ENCODE measurements around the gene ARL14. TPM values are rescaled to one million over a fixed set of nuclear protein-coding genes. Genes with fewer than 3 reads are reported as not detected.

Gene ARL14
- total RNA-seq, 4 donors from 2014 or later, result not detected

DNA sequence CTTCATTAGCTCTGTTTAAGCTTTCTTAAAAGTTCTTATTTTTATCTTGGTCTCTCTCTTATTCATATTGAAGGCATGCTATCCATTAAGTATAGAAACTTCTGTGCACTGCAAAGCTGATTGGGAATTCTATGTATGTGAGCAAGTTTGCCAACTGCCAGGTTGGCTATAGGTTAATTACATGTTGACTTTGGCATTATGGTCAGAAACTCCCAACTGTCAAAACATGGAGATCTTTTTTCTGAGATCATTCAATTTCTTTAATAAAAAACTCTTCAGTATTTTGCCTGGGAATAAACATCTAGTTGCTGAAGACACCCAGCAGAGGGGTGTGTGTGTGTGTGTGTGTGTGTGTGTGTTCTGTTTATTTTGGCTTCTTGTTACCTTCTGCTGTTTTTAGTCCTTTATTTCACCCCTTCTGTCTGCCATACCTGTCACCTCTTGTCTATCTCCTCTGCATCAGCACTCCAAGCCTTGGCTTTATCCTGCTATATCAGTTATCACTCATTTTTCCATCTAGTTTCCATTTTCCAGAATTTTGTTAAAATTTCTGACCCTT lies 1.3 kb upstream of the ARL14 start:
- Histone ChIP-seq H3K4me1 (no peaks in the 10 kb centered on the region), H3K9me3 (no peaks in the 10 kb centered on the region), H3K4me3 (no peak overlapping the region), H3K36me3 (no peaks in the 10 kb centered on the region), H3K27ac (no peak overlapping the region), H3K27me3 (no peaks in the 10 kb centered on the region)
- TF ChIP-seq EP300 (IDR thresholded peaks at IDR 0.05), result no peak
- no peak for TF ChIP-seq POLR2AphosphoS5 (IDR thresholded peaks at IDR 0.05)
- TF ChIP-seq, protein P1, sequence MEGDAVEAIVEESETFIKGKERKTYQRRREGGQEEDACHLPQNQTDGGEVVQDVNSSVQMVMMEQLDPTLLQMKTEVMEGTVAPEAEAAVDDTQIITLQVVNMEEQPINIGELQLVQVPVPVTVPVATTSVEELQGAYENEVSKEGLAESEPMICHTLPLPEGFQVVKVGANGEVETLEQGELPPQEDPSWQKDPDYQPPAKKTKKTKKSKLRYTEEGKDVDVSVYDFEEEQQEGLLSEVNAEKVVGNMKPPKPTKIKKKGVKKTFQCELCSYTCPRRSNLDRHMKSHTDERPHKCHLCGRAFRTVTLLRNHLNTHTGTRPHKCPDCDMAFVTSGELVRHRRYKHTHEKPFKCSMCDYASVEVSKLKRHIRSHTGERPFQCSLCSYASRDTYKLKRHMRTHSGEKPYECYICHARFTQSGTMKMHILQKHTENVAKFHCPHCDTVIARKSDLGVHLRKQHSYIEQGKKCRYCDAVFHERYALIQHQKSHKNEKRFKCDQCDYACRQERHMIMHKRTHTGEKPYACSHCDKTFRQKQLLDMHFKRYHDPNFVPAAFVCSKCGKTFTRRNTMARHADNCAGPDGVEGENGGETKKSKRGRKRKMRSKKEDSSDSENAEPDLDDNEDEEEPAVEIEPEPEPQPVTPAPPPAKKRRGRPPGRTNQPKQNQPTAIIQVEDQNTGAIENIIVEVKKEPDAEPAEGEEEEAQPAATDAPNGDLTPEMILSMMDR (IDR thresholded peaks at IDR 0.05), result no peak
- TF ChIP-seq POLR2A (IDR thresholded peaks at IDR 0.05), result no peak
- no peak for ATAC-seq

DNA sequence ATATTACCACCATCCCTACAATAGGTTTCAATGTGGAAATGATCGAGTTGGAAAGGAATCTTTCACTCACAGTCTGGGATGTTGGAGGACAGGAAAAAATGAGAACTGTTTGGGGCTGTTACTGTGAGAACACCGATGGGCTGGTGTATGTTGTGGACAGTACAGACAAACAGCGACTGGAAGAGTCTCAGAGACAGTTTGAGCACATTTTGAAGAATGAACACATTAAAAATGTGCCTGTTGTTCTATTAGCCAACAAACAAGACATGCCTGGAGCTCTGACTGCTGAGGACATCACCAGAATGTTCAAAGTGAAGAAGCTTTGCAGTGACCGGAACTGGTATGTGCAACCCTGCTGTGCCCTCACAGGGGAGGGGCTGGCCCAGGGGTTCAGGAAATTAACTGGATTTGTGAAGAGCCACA lies 510 bp downstream of the ARL14 start:
- WGBS, 2 donors (ENCODE audit: low coverage in 1 of 2), result 29 to 56% methylated on average over 2 to 4 of the region's 4 CpGs
- TF ChIP-seq POLR2A (IDR thresholded peaks at IDR 0.05), result no peak
- no peak for TF ChIP-seq POLR2AphosphoS5 (IDR thresholded peaks at IDR 0.05)
- TF ChIP-seq, protein P1 (IDR thresholded peaks at IDR 0.05), result no peak
- TF ChIP-seq EP300 (IDR thresholded peaks at IDR 0.05), result no peak
- Histone ChIP-seq H3K9me3 (no peaks in the 10 kb centered on the region), H3K4me3 (no peak overlapping the region), H3K36me3 (no peaks in the 10 kb centered on the region), H3K4me1 (no peaks in the 10 kb centered on the region), H3K27me3 (no peaks in the 10 kb centered on the region), H3K27ac (no peak overlapping the region)
- no peak for ATAC-seq

DNA sequence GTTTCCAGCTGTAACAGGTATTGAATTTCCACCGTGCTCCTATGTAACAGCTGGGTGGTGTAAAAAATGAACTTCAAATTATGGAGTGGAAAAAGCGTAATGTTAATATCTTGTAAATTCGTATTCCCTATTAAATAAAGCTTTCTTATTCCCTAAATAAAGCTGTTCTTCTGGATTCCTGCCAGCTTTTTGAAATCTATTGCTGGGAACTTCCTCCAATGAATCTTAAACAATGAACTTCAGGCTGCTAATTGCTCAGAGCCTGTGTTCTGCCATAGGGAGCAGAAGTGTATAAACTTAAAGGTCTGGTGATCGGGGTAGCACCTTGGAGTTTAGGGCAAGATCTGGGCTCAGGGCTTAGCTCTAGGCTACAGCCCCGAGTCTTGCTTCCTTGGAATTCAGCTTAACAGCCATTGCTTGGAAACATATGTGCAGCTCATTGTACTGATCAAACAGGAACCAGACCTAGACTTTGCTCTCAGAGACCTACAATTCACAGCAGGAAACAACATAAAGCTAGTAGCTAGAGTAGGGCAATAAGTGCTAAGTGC lies 1.4 kb downstream of the ARL14 start:
- Histone ChIP-seq H3K36me3 (no peaks in the 10 kb centered on the region), H3K4me3 (no peak overlapping the region), H3K27me3 (no peaks in the 10 kb centered on the region), H3K27ac (no peak overlapping the region), H3K9me3 (no peaks in the 10 kb centered on the region), H3K4me1 (no peaks in the 10 kb centered on the region)
- ATAC-seq, result no peak
- TF ChIP-seq EP300 (IDR thresholded peaks at IDR 0.05), result no peak
- TF ChIP-seq, protein P1 (IDR thresholded peaks at IDR 0.05), result no peak
- no peak for TF ChIP-seq POLR2AphosphoS5 (IDR thresholded peaks at IDR 0.05)
- no peak for TF ChIP-seq POLR2A (IDR thresholded peaks at IDR 0.05)
- WGBS, 2 donors (ENCODE audit: low coverage in 1 of 2), result 16 to 19% methylated on average over 5 of the region's 5 CpGs

DNA sequence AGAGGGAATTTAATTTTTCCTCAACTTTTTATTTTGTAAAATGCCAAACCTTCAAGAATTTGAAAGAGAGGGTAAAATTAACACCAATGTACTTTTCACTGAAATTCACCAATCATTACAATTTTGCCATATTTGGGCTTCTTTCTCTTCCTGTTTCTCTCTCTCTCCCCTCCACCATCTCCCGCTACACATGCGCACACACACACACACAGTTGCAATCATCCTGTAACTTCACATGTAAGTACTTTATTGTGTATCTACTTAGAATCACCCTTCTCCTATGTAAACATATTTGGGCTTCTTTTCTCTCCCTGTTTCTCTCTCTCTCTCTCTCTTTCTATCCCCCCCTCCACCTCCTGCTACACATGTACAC lies 7.4 kb downstream of the ARL14 start:
- Histone ChIP-seq H3K36me3 (no peaks in the 10 kb centered on the region), H3K27ac (no peak overlapping the region), H3K9me3 (no peaks in the 10 kb centered on the region), H3K27me3 (no peaks in the 10 kb centered on the region), H3K4me3 (no peak overlapping the region), H3K4me1 (no peaks in the 10 kb centered on the region)
- TF ChIP-seq EP300 (IDR thresholded peaks at IDR 0.05), result no peak
- no peak for TF ChIP-seq POLR2AphosphoS5 (IDR thresholded peaks at IDR 0.05)
- no peak for TF ChIP-seq POLR2A (IDR thresholded peaks at IDR 0.05)
- TF ChIP-seq, protein P1 (IDR thresholded peaks at IDR 0.05), result no peak
- 83 to 95% methylated on average over 2 of the region's 2 CpGs for WGBS, 2 donors (ENCODE audit: low coverage in 1 of 2)
- ATAC-seq, result no peak

DNA sequence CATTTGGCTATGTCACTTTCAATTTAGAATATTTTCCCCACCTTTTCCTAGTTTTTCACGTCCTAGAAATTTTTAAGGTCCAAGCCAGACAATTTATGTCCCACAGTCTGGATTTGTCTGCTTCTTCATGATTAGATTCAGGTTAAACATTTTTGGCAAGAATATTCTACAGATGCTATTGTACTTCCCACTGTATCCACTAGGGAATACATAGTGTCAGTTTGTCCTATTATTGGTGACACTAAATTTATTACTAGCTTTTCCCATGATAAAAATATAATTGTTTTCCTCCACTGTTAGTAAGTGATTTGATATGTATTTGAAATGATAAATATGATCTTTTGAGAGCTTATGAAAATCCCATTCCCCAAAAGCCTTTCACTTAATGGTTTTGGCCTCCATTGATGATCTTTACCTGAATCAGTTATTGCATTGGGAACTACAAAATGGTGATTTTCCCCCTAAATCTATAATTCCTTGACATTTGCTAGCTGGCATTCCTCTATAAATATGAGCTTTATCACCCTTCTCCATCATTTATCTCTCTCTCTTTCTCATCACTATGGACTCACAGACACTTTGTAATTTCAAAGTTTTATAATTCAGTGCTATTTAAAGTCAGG lies 8.3 kb downstream of the ARL14 start:
- no peaks in the 10 kb centered on the region for H3K9me3 ChIP-seq
- H3K36me3 ChIP-seq, result no peaks in the 10 kb centered on the region
- no peak for ATAC-seq
- H3K4me3 ChIP-seq, result no peak overlapping the region
- H3K27ac ChIP-seq, result no peak overlapping the region
- H3K4me1 ChIP-seq, result no peaks in the 10 kb centered on the region
- WGBS, 2 donors (ENCODE audit: low coverage in 1 of 2), result 54 to 83% methylated on average over 1 of the region's 1 CpG
- no peak for TF ChIP-seq POLR2AphosphoS5 (IDR thresholded peaks at IDR 0.05)
- no peak for TF ChIP-seq POLR2A (IDR thresholded peaks at IDR 0.05)
- TF ChIP-seq EP300 (IDR thresholded peaks at IDR 0.05), result no peak
- TF ChIP-seq, protein P1 (IDR thresholded peaks at IDR 0.05), result no peak
- H3K27me3 ChIP-seq, result no peaks in the 10 kb centered on the region
